Breast epithelium (tissue), 4 donors: ENCODE measurements around the gene KIF27. TPM values are rescaled to one million over a fixed set of nuclear protein-coding genes. Genes with fewer than 3 reads are reported as not detected.
A peak's percentile ranks its signal among the peaks of the same experiment; 100 is the strongest.
"Not testable (repeated sequence)": the region's sequence is repeated elsewhere in the genome, so short reads cannot be mapped to it uniquely, and the experiment has no call there.

Experiments used
- DNase-seq, 2 donors: peaks; one replicate each; pipeline ENCODE4 v3.0.0-alpha.2; 2019; ENCODE audit warnings: low spot score in 2 of 2
- H3K27ac ChIP-seq, 2 donors: fragments of 200-600 bp; sonication (generic) in 1 of 2; one replicate each; pipeline ENCODE4 v1.5.1; 2016 to 2019; ENCODE audit warnings: mild to moderate bottlenecking in 1 of 2
- H3K27me3 ChIP-seq, 2 donors: fragments of 200-600 bp; sonication (generic) in 1 of 2; one replicate each; pipeline versions ENCODE4 v1.5.1 to v1.6.0; 2017 to 2019; ENCODE audit warnings: control low read depth in 1 of 2, mild to moderate bottlenecking in 1 of 2
- H3K36me3 ChIP-seq: fragments of 200-600 bp; one replicate; pipeline ENCODE4 v1.5.1; 2019
- H3K4me1 ChIP-seq, 2 donors: fragments of 200-600 bp; sonication (generic); one replicate each; pipeline ENCODE4 v1.5.1; 2016 to 2019; ENCODE audit warnings: control low read depth in 1 of 2
- H3K4me3 ChIP-seq, 3 donors: fragments of 200-600 bp; sonication (generic); 1 replicate in 2 of 3; 2 replicates in 1 of 3; pipeline ENCODE4 v1.5.1; 2016 to 2019; ENCODE audit warnings: mild to moderate bottlenecking in 3 of 3, moderate library complexity in 2 of 3
- H3K9me3 ChIP-seq, 2 donors: fragments of 200-600 bp; sonication (generic) in 1 of 2; one replicate each; pipeline ENCODE4 v1.5.1; 2016 to 2019; ENCODE audit warnings: control low read depth in 1 of 2
- intact Hi-C: fragments of 100-400 bp; cut with DNase I; formaldehyde crosslinking; loops from one replicate; pipeline ENCODE4 v1.15.1; 2023; ENCODE audit warnings: low total_unique reads
- total RNA-seq, 3 donors: library from RNA; depleted of rRNA; stranded (reverse); fragments of >200 nt; gene quantifications; one replicate each; pipeline ENCODE4 v1.1.0, GENCODE V29; 2016

KIF27 gene
- total RNA-seq, 3 donors from 2014 or later, result 6.9 to 16.1 (median 11.5) TPM

GRCh38 chr9:83885559-83886240 lies 35.5 kb downstream of the KIF27 start:
- H3K27me3 ChIP-seq, H3K4me3 ChIP-seq, DNase-seq, H3K36me3 ChIP-seq, H3K9me3 ChIP-seq, intact Hi-C loops, H3K4me1 ChIP-seq, H3K27ac ChIP-seq: not testable (repeated sequence)

DNA sequence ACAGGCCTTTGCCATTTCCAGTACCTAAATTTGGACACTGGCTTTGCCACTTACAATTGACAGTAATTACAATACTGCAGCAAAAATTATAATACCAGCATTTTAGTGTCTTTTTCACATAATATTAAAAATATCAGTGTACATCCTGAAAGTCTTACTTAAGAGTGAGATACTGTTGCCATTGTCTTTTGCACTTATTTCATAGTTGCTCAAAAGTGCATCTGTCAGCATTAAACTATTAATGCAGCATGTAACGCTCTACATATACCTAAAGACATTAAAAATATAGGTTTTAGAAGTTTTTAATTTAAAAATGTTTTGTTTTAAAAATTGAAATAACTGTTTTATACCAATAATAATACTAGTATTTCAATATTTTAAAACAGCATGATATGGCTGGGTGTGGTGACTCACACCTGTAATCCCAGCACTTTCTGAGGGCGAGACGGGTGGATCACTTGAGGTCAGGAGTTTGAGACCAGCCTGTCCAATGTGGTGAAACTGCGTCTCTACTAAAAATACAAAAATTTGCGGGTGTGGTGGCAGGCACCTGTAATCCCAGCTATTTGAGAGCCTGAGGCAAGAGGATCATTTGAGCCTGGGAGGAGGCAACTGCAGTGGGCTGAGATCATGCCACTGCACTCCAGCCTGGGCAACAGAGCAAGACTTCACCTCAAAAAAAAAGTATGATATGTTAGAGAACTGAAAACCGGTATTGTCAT lies 39.4 kb downstream of the KIF27 start:
- H3K4me3 ChIP-seq, H3K4me1 ChIP-seq, intact Hi-C loops, H3K27ac ChIP-seq, H3K36me3 ChIP-seq, H3K27me3 ChIP-seq, DNase-seq, H3K9me3 ChIP-seq: not testable (repeated sequence)

- H3K36me3 ChIP-seq, DNase-seq, H3K4me1 ChIP-seq, H3K9me3 ChIP-seq, H3K4me3 ChIP-seq, intact Hi-C loops, H3K27me3 ChIP-seq, H3K27ac ChIP-seq: not testable (repeated sequence)
Observed at GRCh38 chr9:83875559-83875958, 45.7 kb downstream of the KIF27 start.

DNA sequence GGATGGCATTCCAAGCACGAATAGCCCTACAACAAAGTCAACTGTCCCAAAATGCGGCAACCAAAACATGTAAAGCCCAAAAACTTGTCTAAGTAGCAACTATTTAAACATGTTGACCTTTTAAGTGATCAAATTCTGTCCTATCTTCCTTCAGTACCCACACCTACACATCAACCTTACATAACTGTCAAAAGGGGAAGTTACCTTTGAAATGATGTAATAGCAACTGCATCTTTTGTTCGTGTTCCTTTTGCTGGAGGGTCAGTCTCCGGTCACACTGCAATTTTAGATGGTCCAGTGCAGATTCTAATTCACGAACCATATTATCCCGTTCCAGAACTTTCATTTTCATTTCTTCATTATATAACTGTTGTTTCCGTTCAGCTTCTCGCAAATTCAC lies 71.3 kb downstream of the KIF27 start:
- H3K27ac ChIP-seq, H3K4me1 ChIP-seq, H3K36me3 ChIP-seq, intact Hi-C loops, DNase-seq, H3K27me3 ChIP-seq, H3K9me3 ChIP-seq, H3K4me3 ChIP-seq: not testable (repeated sequence)

DNA sequence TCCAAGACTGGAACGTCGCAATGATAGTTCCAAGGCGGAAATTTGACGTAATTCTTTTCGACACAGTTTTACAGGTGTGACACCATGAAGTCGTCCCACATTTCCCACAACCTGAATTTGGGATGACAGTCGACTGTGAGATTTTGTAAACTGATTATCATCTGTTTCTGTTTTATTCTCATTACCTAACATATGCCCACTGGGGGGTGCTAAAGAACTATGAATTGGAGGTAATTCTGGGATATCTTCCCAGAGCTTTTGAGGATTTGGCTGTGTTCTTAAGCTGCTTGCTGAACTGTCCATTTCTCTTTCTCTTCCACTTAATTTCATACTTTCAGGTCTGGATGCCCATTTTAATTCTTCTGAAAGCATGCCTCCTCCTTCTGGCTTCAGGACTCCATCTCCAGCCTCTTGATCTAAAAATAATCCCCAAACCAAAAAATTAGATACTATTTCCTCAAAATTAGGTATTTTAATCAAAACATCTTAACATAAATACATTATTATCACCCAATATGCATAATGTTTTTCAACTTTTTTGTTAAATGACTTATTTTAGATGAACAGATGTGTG lies 84.1 kb downstream of the KIF27 start:
- H3K27me3 ChIP-seq, H3K36me3 ChIP-seq, H3K27ac ChIP-seq, H3K4me1 ChIP-seq, DNase-seq, H3K4me3 ChIP-seq, intact Hi-C loops, H3K9me3 ChIP-seq: not testable (repeated sequence)

DNA sequence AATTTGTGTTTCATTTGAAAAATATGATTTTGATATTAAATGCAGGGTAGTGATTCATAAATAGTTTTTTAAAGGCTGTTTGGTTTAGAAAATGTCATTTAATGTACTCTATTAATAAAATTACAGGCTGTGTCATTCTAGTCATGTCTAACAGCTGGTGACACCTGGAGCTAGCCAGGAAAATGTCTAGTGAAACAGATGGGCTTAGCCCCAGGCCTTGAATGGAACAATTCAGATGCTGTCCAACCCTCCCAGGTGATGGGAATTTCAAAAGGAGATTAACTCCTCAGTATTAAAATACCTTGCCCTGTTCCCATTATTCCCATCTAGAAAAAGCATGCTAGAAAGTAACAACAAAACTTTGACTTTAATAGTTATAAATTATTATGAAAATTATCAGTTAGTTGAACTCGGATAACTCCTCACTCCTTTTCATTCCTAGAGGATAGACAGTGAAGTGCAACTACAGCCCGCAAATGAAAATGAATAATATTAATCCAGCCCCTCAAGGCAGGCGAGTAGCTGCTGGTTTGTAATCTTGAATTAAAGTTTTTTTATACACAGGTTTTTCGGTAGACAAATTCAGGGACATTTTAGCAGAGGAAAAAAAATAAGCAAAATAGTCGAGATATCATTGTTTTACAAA lies 90.7 kb downstream of the KIF27 start:
- H3K4me1 ChIP-seq, H3K27ac ChIP-seq, H3K36me3 ChIP-seq, H3K9me3 ChIP-seq, H3K4me3 ChIP-seq, intact Hi-C loops, H3K27me3 ChIP-seq, DNase-seq: not testable (repeated sequence)

DNA sequence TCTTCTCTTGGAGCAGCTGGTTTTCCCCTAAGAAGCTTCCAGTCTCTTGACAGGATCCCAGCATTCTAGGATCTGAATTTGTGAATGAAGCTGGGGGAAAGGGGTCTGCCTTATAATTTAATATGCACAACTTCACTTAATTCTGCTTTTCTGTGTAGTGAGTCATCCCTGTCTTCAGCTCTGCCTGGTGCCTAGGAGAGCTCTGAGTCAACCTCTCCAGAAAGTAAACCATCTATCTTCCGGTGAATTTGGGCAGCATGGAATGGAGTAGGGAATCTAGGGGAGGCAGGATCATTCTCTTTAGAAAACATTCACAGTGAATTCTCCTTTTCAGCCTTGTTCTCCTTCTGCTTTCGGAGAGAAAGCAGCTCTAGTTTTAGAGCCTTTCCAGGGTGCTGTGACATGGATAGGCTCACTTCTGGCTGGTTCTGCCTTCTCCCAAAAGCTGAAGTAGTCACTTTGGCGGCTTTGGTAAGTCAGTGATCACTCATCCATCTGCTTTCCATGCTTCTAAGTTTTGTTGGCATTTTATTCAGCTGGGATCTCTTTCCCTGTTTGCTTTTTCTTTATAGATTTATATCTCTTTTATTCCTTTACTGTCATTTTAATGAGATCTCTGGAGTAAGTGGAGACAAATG lies 96.1 kb downstream of the KIF27 start:
- H3K4me3 ChIP-seq, H3K4me1 ChIP-seq: not testable (repeated sequence)

GRCh38 chr9:83817356-83818278 lies 103.6 kb downstream of the KIF27 start, which contains the start of gene GKAP1:
TSS of gene GKAP1 (minus strand) at chr9:83817769. CDS start at chr9:83806517, 11,252 bp downstream.
- DNase-seq, result peak; percentile 42 to 61
- Histone ChIP-seq H3K4me3 (peak within 1 kb of the TSS; percentile 55 to 78 (median 73)), H3K27ac (peak within 1 kb of the TSS; percentile 85 to 92)
- H3K36me3 ChIP-seq, H3K9me3 ChIP-seq, intact Hi-C loops, H3K27me3 ChIP-seq, H3K4me1 ChIP-seq: not testable (repeated sequence)

More for the DNA sequence above, 96.1 kb downstream of the KIF27 start:
- DNase-seq, H3K9me3 ChIP-seq, intact Hi-C loops, H3K36me3 ChIP-seq, H3K27ac ChIP-seq, H3K27me3 ChIP-seq: not testable (repeated sequence)

GRCh38 chr9:83817011-83817355 lies 104.2 kb downstream of the KIF27 start:
- H3K4me1 ChIP-seq, H3K9me3 ChIP-seq, H3K27me3 ChIP-seq, DNase-seq, H3K36me3 ChIP-seq, intact Hi-C loops: not testable (repeated sequence)
- H3K27ac ChIP-seq, result peak overlapping the region; percentile 85 to 92
- H3K4me3 ChIP-seq, result peak overlapping the region; percentile 55 to 78 (median 73)

DNA sequence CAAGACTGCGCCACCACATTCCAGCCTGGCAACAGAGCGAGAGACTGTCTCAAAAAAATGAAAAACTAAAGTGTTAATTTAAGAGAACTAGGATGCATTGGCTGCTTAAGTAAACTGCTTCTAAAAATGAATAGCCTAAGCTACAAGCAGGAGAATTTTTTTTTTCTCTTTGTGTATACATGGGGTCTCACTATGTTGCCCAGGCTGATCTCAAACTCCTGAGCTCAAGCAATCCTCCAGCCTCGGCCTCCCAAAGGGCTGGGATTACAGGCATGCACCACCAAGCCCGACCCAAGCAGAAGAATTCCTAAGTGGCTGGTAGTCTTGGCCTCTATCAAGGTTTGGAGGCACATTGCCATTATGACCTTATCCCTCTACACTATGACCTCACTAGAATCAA lies 106.1 kb downstream of the KIF27 start:
- H3K27me3 ChIP-seq, H3K4me1 ChIP-seq, H3K4me3 ChIP-seq, H3K36me3 ChIP-seq, H3K9me3 ChIP-seq, DNase-seq, H3K27ac ChIP-seq, intact Hi-C loops: not testable (repeated sequence)

DNA sequence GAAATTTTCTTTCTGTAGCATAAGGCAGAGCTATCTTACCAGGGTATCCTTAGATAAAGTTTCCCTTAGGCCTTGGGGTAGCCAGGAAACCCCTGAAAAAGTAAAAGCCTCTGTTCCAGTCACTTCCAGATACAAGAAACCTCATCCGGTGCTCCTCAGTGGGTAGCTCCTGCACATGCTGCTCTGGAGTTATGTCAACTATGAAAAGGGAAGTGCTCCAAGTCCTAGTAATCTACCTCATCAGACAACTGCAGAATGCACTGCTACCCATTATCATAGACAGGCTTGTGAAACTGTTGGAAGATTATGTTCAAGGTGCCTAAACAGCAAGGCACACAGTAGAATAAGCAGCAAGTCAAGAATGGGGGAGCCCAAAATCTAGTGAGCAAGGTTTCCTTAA lies 112.0 kb downstream of the KIF27 start:
- H3K4me3 ChIP-seq, H3K36me3 ChIP-seq, intact Hi-C loops, H3K27ac ChIP-seq, H3K4me1 ChIP-seq, H3K9me3 ChIP-seq, H3K27me3 ChIP-seq, DNase-seq: not testable (repeated sequence)

DNA sequence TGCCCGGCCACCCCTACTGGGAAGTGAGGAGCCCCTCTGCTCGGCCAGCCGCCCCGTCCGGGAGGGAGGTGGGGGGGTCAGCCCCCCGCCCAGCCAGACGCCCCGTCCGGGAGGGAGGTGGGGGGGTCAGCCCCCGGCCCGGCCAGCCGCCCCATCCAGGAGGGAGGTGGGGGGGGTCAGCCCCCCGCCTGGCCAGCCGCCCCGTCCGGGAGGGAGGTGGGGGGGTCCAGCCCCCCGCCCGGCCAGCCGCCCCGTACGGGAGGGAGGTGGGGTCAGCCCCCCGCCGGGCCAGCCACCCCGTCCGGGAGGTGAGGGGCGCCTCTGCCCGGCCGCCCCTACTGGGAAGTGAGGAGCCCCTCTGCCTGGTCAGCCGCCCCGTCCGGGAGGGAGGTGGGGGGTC lies 116.8 kb downstream of the KIF27 start:
- H3K27me3 ChIP-seq, DNase-seq, H3K36me3 ChIP-seq, intact Hi-C loops, H3K4me1 ChIP-seq, H3K27ac ChIP-seq, H3K4me3 ChIP-seq, H3K9me3 ChIP-seq: not testable (repeated sequence)
